ENCODE data around the gene RTN3.
"Not testable (repeated sequence)": the region's sequence is repeated elsewhere in the genome, so short reads cannot be mapped to it uniquely, and the experiment has no call there.

RTN3 gene

GRCh38 chr11:63681321-63682065, at the start of gene RTN3:
TSS of gene RTN3 (plus strand) at chr11:63681500. CDS start at chr11:63681637, 137 bp downstream.
- no peaks in the 10 kb centered on the region for H3K36me3 ChIP-seq (ENCODE audit: control insufficient read depth in 2 of 2, insufficient read depth in 2 of 2, low read length in 2 of 2)
- H3K4me1 ChIP-seq (ENCODE audit: control insufficient read depth, insufficient read depth, low read length): peaks cover 13% of the 10 kb centered on the region
- H3K27me3 ChIP-seq (ENCODE audit: control insufficient read depth in 1 of 2, insufficient read depth in 2 of 2, low read length in 2 of 2): no peaks in the 10 kb centered on the region
- peak within 1 kb of the TSS; percentile 92 to 95 for H3K4me3 ChIP-seq (ENCODE audit: low read length in 2 of 2)
- H3K9me3 ChIP-seq (ENCODE audit: control insufficient read depth in 2 of 2, low read length in 2 of 2): no peaks in the 10 kb centered on the region
- peak within 1 kb of the TSS; percentile 88 for H3K27ac ChIP-seq (ENCODE audit: low read length)
- peak within 1 kb of the TSS; percentile 72 to 79 for H3K9ac ChIP-seq (ENCODE audit: low read length in 2 of 2)

- no peak overlapping the region for H3K9ac ChIP-seq (ENCODE audit: low read length in 2 of 2)
- no peak overlapping the region for H3K27ac ChIP-seq (ENCODE audit: low read length)
Measured at GRCh38 chr11:63635762-63636465, 45.4 kb upstream of the RTN3 start.

GRCh38 chr11:63638436-63638835, 42.9 kb upstream of the RTN3 start:
- H3K4me1 ChIP-seq (ENCODE audit: control insufficient read depth, insufficient read depth, low read length); H3K4me3 ChIP-seq (ENCODE audit: low read length in 2 of 2); H3K27ac ChIP-seq (ENCODE audit: low read length); H3K9ac ChIP-seq (ENCODE audit: low read length in 2 of 2); H3K9me3 ChIP-seq (ENCODE audit: control insufficient read depth in 2 of 2, low read length in 2 of 2); H3K27me3 ChIP-seq (ENCODE audit: control insufficient read depth in 1 of 2, insufficient read depth in 2 of 2, low read length in 2 of 2): not testable (repeated sequence)
- H3K36me3 ChIP-seq (ENCODE audit: control insufficient read depth in 2 of 2, insufficient read depth in 2 of 2, low read length in 2 of 2): peaks cover 15 to 16% of the 10 kb centered on the region in 2 donors

More at GRCh38 chr11:63635762-63636465, 45.4 kb upstream of the RTN3 start:
- Histone ChIP-seq H3K4me1 (ENCODE audit: control insufficient read depth, insufficient read depth, low read length) (no peaks in the 10 kb centered on the region), H3K36me3 (ENCODE audit: control insufficient read depth in 2 of 2, insufficient read depth in 2 of 2, low read length in 2 of 2) (peaks cover 13 to 22% of the 10 kb centered on the region in 2 donors), H3K4me3 (ENCODE audit: low read length in 2 of 2) (no peak overlapping the region), H3K27me3 (ENCODE audit: control insufficient read depth in 1 of 2, insufficient read depth in 2 of 2, low read length in 2 of 2) (no peaks in the 10 kb centered on the region), H3K9me3 (ENCODE audit: control insufficient read depth in 2 of 2, low read length in 2 of 2) (no peaks in the 10 kb centered on the region)

GRCh38 chr11:63639199-63639832, 42.0 kb upstream of the RTN3 start:
- Histone ChIP-seq H3K9ac (ENCODE audit: low read length in 2 of 2) (no peak overlapping the region), H3K27me3 (ENCODE audit: control insufficient read depth in 1 of 2, insufficient read depth in 2 of 2, low read length in 2 of 2) (no peaks in the 10 kb centered on the region), H3K4me3 (ENCODE audit: low read length in 2 of 2) (no peak overlapping the region), H3K4me1 (ENCODE audit: control insufficient read depth, insufficient read depth, low read length) (no peaks in the 10 kb centered on the region), H3K36me3 (ENCODE audit: control insufficient read depth in 2 of 2, insufficient read depth in 2 of 2, low read length in 2 of 2) (peaks cover 17 to 20% of the 10 kb centered on the region in 2 donors), H3K27ac (ENCODE audit: low read length) (no peak overlapping the region), H3K9me3 (ENCODE audit: control insufficient read depth in 2 of 2, low read length in 2 of 2) (no peaks in the 10 kb centered on the region)

GRCh38 chr11:63641727-63642126, 39.6 kb upstream of the RTN3 start:
- Histone ChIP-seq H3K4me1 (ENCODE audit: control insufficient read depth, insufficient read depth, low read length) (no peaks in the 10 kb centered on the region), H3K36me3 (ENCODE audit: control insufficient read depth in 2 of 2, insufficient read depth in 2 of 2, low read length in 2 of 2) (peaks cover 19% of the 10 kb centered on the region in 2 donors), H3K4me3 (ENCODE audit: low read length in 2 of 2) (no peak overlapping the region), H3K27ac (ENCODE audit: low read length) (no peak overlapping the region), H3K9ac (ENCODE audit: low read length in 2 of 2) (peak overlapping the region in 1 of 2 donors; percentile 6), H3K9me3 (ENCODE audit: control insufficient read depth in 2 of 2, low read length in 2 of 2) (no peaks in the 10 kb centered on the region), H3K27me3 (ENCODE audit: control insufficient read depth in 1 of 2, insufficient read depth in 2 of 2, low read length in 2 of 2) (no peaks in the 10 kb centered on the region)

- no peak overlapping the region for H3K27ac ChIP-seq (ENCODE audit: low read length)
- peaks cover 19 to 23% of the 10 kb centered on the region in 2 donors for H3K36me3 ChIP-seq (ENCODE audit: control insufficient read depth in 2 of 2, insufficient read depth in 2 of 2, low read length in 2 of 2)
- no peaks in the 10 kb centered on the region for H3K27me3 ChIP-seq (ENCODE audit: control insufficient read depth in 1 of 2, insufficient read depth in 2 of 2, low read length in 2 of 2)
- no peaks in the 10 kb centered on the region for H3K9me3 ChIP-seq (ENCODE audit: control insufficient read depth in 2 of 2, low read length in 2 of 2)
- H3K4me3 ChIP-seq (ENCODE audit: low read length in 2 of 2): no peak overlapping the region
- no peak overlapping the region for H3K9ac ChIP-seq (ENCODE audit: low read length in 2 of 2)
- no peaks in the 10 kb centered on the region for H3K4me1 ChIP-seq (ENCODE audit: control insufficient read depth, insufficient read depth, low read length)
Measured at GRCh38 chr11:63643205-63643604, 38.1 kb upstream of the RTN3 start.

- Histone ChIP-seq H3K4me3 (ENCODE audit: low read length in 2 of 2) (no peak overlapping the region), H3K27ac (ENCODE audit: low read length) (no peak overlapping the region), H3K36me3 (ENCODE audit: control insufficient read depth in 2 of 2, insufficient read depth in 2 of 2, low read length in 2 of 2) (peaks cover 16 to 28% of the 10 kb centered on the region in 2 donors), H3K27me3 (ENCODE audit: control insufficient read depth in 1 of 2, insufficient read depth in 2 of 2, low read length in 2 of 2) (no peaks in the 10 kb centered on the region), H3K4me1 (ENCODE audit: control insufficient read depth, insufficient read depth, low read length) (no peaks in the 10 kb centered on the region), H3K9me3 (ENCODE audit: control insufficient read depth in 2 of 2, low read length in 2 of 2) (no peaks in the 10 kb centered on the region), H3K9ac (ENCODE audit: low read length in 2 of 2) (no peak overlapping the region)
Measured at GRCh38 chr11:63652671-63653070, 28.6 kb upstream of the RTN3 start.

- no peak overlapping the region for H3K9ac ChIP-seq (ENCODE audit: low read length in 2 of 2)
- no peaks in the 10 kb centered on the region for H3K27me3 ChIP-seq (ENCODE audit: control insufficient read depth in 1 of 2, insufficient read depth in 2 of 2, low read length in 2 of 2)
- no peak overlapping the region for H3K4me3 ChIP-seq (ENCODE audit: low read length in 2 of 2)
- H3K27ac ChIP-seq (ENCODE audit: low read length): no peak overlapping the region
- H3K9me3 ChIP-seq (ENCODE audit: control insufficient read depth in 2 of 2, low read length in 2 of 2): no peaks in the 10 kb centered on the region
- peaks cover 16% of the 10 kb centered on the region for H3K4me1 ChIP-seq (ENCODE audit: control insufficient read depth, insufficient read depth, low read length)
- peaks cover 5 to 9% of the 10 kb centered on the region in 2 donors for H3K36me3 ChIP-seq (ENCODE audit: control insufficient read depth in 2 of 2, insufficient read depth in 2 of 2, low read length in 2 of 2)
Measured at GRCh38 chr11:63660972-63661371, 20.3 kb upstream of the RTN3 start.

- H3K36me3 ChIP-seq (ENCODE audit: control insufficient read depth in 2 of 2, insufficient read depth in 2 of 2, low read length in 2 of 2): no peaks in the 10 kb centered on the region
- H3K4me3 ChIP-seq (ENCODE audit: low read length in 2 of 2): no peak overlapping the region
- no peaks in the 10 kb centered on the region for H3K27me3 ChIP-seq (ENCODE audit: control insufficient read depth in 1 of 2, insufficient read depth in 2 of 2, low read length in 2 of 2)
- H3K9ac ChIP-seq (ENCODE audit: low read length in 2 of 2): no peak overlapping the region
- H3K9me3 ChIP-seq (ENCODE audit: control insufficient read depth in 2 of 2, low read length in 2 of 2): no peaks in the 10 kb centered on the region
- peaks cover 34% of the 10 kb centered on the region for H3K4me1 ChIP-seq (ENCODE audit: control insufficient read depth, insufficient read depth, low read length)
- no peak overlapping the region for H3K27ac ChIP-seq (ENCODE audit: low read length)
Measured at GRCh38 chr11:63663809-63664208, 17.5 kb upstream of the RTN3 start.

GRCh38 chr11:63666874-63667273, 14.4 kb upstream of the RTN3 start:
- no peak overlapping the region for H3K9ac ChIP-seq (ENCODE audit: low read length in 2 of 2)
- H3K27me3 ChIP-seq (ENCODE audit: control insufficient read depth in 1 of 2, insufficient read depth in 2 of 2, low read length in 2 of 2): no peaks in the 10 kb centered on the region
- H3K4me3 ChIP-seq (ENCODE audit: low read length in 2 of 2): no peak overlapping the region
- H3K27ac ChIP-seq (ENCODE audit: low read length): no peak overlapping the region
- peaks cover 37% of the 10 kb centered on the region for H3K4me1 ChIP-seq (ENCODE audit: control insufficient read depth, insufficient read depth, low read length)
- H3K36me3 ChIP-seq (ENCODE audit: control insufficient read depth in 2 of 2, insufficient read depth in 2 of 2, low read length in 2 of 2): no peaks in the 10 kb centered on the region
- no peaks in the 10 kb centered on the region for H3K9me3 ChIP-seq (ENCODE audit: control insufficient read depth in 2 of 2, low read length in 2 of 2)
